Skeletal muscle tissue (tissue), 4 donors: ENCODE measurements around the gene NKTR. TPM values are rescaled to one million over a fixed set of nuclear protein-coding genes. Genes with fewer than 3 reads are reported as not detected.

ENCODE experiments used
- H3K27ac ChIP-seq: one replicate; pipeline ENCODE4 v1.7.0; 2013; ENCODE audit warnings: mild to moderate bottlenecking, low read depth, low read length, inconsistent platforms
- H3K27me3 ChIP-seq, 3 donors: one replicate each; pipeline ENCODE4 v1.7.0; 2013; ENCODE audit warnings: low read length in 3 of 3; ENCODE audit not compliant: control insufficient read depth in 3 of 3, insufficient read depth in 3 of 3
- H3K36me3 ChIP-seq, 3 donors: one replicate each; pipeline ENCODE4 v1.7.0; 2013; ENCODE audit warnings: low read length in 3 of 3; ENCODE audit not compliant: control insufficient read depth in 3 of 3, insufficient read depth in 3 of 3
- H3K4me1 ChIP-seq, 3 donors: one replicate each; pipeline ENCODE4 v1.7.0; 2013; ENCODE audit warnings: low read length in 3 of 3, mild to moderate bottlenecking in 3 of 3; ENCODE audit not compliant: control insufficient read depth in 3 of 3, insufficient read depth in 3 of 3
- H3K4me3 ChIP-seq, 3 donors: one replicate each; pipeline ENCODE4 v1.7.0; 2013; ENCODE audit warnings: low read length in 3 of 3
- H3K9ac ChIP-seq, 3 donors: one replicate each; pipeline ENCODE4 v1.7.0; 2013; ENCODE audit warnings: low read length in 3 of 3, mild to moderate bottlenecking in 3 of 3, moderate library complexity in 2 of 3, low read depth in 1 of 3
- H3K9me3 ChIP-seq, 3 donors: one replicate each; pipeline ENCODE4 v1.7.0; 2013; ENCODE audit warnings: low read length in 3 of 3; ENCODE audit not compliant: control insufficient read depth in 3 of 3
- total RNA-seq: library from RNA; depleted of rRNA; stranded (reverse); fragments of >200 nt; gene quantifications from one replicate; pipeline ENCODE4 v1.2.3, GENCODE V29; 2014
- donor health status: Osteomylitis.

Gene NKTR
- total RNA-seq, 1 donor from 2014 or later, result 119 TPM

DNA sequence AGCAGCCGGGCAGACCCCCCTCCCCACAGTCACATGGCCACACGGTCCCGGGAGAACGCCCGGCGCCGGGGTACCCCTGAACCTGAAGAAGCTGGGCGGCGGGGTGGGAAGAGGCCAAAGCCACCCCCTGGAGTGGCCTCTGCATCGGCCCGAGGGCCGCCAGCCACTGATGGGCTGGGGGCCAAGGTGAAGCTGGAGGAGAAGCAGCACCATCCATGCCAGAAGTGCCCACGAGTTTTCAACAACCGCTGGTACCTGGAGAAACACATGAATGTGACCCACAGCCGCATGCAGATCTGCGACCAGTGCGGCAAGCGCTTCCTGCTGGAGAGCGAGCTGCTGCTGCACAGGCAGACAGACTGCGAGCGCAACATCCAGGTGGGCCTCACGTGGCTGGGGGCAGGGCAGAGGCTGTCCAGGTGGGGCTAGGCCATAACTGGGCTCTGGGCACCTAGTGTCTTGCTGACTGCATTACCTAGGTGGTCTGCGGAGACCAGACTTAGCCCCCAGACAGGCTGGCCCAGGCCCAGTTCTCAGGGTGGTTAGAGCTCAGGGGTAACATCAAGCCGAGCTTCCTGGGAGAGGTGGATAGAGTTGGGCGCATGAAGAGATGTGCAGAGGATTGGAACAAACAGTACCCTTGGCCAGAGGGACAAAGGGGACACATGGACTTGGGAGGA is 59.1 kb downstream of the NKTR start:
- Histone ChIP-seq H3K27ac (peak overlapping the region; percentile 12), H3K4me3 (no peak overlapping the region), H3K9ac (peak overlapping the region in 1 of 3 donors; percentile 64), H3K4me1 (peaks cover 35 to 74% (median 59%) of the 10 kb centered on the region in 3 donors), H3K9me3 (no peaks in the 10 kb centered on the region), H3K27me3 (no peaks in the 10 kb centered on the region), H3K36me3 (peaks cover 15 to 23% (median 16%) of the 10 kb centered on the region in 3 donors)

DNA sequence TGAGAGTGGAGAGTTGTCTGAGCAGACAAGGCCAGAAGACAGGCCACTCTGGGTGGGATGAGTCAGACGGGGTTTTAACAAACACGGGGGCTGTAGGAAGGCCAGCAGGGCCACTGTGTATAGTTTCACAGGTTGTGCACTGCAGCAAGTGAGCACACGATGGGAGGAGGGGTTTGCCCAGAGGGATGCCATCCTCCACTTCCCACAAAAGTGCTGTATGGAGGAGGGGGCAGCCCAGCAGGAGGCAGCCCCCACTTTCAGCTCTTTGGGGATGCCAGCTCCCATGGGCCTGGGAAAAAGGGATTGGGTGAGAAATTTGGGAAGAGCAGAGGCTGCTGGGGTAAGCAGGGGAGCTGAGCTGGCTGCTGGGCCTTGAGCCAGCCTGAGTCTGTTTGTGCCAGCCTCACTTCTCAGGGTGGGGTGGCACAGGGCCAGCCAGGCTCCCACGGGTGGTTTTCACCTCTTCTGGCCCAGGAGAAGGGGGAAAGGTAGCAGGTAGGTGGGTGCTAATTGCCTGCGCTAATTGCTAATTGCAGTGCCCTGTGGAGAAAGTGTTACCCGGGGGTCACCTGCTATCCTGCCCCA is 59.7 kb downstream of the NKTR start:
- Histone ChIP-seq H3K9ac (peak overlapping the region in 1 of 3 donors; percentile 64), H3K27me3 (no peaks in the 10 kb centered on the region), H3K4me3 (no peak overlapping the region), H3K9me3 (no peaks in the 10 kb centered on the region), H3K36me3 (peaks cover 15 to 23% (median 16%) of the 10 kb centered on the region in 3 donors), H3K27ac (peak overlapping the region; percentile 12), H3K4me1 (peaks cover 30 to 74% (median 57%) of the 10 kb centered on the region in 3 donors)

DNA sequence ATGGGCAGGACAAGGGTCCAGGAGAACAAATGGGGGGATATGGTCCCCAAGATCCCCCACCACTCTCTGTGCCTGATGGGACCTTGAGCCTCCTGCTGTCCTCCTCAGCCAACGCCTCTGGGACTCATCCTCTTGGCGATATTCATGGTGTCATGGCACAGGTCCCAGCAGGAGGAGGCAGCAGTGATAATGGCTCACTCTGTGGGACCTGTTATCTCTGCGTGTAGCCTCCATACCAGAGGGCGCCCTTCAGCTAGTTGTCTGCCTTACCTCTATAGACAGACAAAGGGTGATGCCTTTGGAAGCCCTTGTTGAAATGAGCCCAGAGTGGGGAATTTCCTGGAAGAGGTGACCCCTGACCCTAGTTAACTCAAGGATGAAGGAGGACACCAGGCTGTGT is 60.4 kb downstream of the NKTR start:
- H3K36me3 ChIP-seq, result peaks cover 15 to 23% (median 16%) of the 10 kb centered on the region in 3 donors
- H3K9me3 ChIP-seq, result no peaks in the 10 kb centered on the region
- no peaks in the 10 kb centered on the region for H3K27me3 ChIP-seq
- no peak overlapping the region for H3K4me3 ChIP-seq
- no peak overlapping the region for H3K27ac ChIP-seq
- H3K9ac ChIP-seq, result peak overlapping the region in 1 of 3 donors; percentile 40
- H3K4me1 ChIP-seq, result peaks cover 24 to 74% (median 57%) of the 10 kb centered on the region in 3 donors

DNA sequence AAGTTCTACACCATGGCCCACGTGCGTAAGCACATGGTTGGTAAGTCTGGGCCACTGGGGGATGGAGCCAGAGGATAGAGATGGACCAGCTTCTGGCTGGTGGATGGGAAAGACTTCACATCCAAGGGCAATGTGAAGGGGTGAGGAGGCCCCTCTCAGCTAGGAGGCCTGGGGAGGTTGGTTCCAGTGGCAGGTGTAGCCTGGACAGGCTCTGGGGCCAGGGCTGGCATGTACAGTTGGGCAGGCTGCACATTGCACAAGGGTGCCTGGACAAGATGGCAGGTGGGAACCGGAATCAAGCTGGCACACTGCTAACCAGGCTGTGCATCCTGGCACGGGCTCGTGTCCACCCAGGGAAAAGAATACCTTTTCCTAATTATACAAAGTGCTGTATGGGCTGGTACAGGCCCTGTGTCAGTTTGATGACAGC is 61.1 kb downstream of the NKTR start:
- no peaks in the 10 kb centered on the region for H3K9me3 ChIP-seq
- H3K9ac ChIP-seq, result peak overlapping the region in 1 of 3 donors; percentile 40
- H3K4me1 ChIP-seq, result peaks cover 25 to 74% (median 57%) of the 10 kb centered on the region in 3 donors
- H3K36me3 ChIP-seq, result peaks cover 15 to 23% (median 16%) of the 10 kb centered on the region in 3 donors
- no peak overlapping the region for H3K27ac ChIP-seq
- H3K4me3 ChIP-seq, result no peak overlapping the region
- no peaks in the 10 kb centered on the region for H3K27me3 ChIP-seq

DNA sequence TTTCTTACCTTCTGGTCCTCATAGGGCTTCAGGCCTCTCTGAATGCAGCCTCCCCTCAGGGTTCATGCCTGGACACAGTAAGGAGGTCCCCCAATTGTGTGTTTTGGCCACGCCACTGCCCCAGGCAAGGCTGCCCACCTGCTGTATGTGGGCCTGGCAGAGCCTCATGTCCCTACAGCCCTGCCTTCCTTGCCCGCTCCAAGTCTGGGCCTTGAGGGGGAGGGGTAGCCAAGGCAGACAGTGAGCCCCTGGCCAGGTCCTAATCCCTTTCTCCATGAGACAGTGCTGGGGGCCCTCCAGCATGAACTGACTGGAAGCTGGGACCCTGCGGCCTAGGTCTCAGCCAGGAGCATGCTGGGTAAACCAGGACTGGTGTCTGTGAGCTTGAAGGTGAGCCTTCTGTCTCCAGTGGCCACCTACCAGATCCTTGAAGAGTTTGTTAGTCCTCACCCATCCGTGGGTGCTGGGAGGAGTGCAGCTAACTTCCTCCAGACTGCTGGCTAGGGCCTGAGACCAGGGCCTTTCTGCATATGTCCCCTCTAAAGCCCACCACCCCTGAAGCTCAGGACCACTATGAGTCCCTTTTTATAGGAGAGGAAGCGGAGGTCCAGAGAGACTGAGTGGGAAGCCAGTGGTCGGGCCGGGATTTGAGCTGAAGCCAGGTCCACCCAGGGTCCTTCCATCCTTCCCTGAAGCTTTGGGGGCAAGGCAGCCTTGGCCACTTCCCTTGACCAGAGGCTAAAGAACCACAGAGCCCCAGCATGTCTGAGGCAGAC is 61.7 kb downstream of the NKTR start:
- Histone ChIP-seq H3K9ac (peak overlapping the region in 1 of 3 donors; percentile 40), H3K4me3 (no peak overlapping the region), H3K27ac (no peak overlapping the region), H3K4me1 (peaks cover 31 to 74% (median 59%) of the 10 kb centered on the region in 3 donors), H3K36me3 (peaks cover 12 to 23% (median 15%) of the 10 kb centered on the region in 3 donors), H3K27me3 (no peaks in the 10 kb centered on the region), H3K9me3 (no peaks in the 10 kb centered on the region)

DNA sequence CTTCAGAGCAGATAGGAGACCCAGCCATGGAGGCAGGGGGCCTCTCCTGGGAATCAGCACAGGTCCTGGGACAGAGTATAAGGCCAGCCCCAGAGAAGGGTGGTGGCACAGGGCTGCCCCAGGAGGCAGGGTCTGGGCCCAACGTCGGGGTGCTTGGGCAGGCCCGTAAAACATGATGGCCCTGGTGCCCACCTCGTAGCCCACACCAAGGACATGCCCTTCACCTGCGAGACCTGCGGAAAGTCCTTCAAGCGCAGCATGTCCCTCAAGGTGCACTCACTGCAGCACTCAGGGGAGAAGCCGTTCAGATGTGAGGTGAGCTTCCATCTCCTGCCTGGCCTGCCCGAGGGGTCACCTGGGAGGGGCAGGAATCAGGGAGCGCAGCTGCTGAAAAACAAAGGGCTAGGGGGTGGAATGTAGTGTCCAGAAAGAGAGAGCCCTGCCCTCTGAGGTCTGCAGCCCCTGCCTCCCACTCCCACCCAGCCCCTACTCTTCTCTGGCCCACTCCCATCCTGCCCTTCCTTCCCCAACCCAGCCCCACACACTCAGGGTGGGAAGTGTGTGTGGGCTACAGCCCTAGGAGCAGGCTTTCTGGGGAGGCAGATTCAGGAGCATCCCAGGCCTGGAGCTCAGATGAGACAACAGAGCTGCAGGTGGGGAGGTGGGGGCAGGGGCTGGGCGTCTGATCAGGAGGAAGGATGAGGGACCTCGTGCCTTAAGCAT is 62.5 kb downstream of the NKTR start:
- H3K36me3 ChIP-seq, result peaks cover 12 to 23% (median 15%) of the 10 kb centered on the region in 3 donors
- H3K27ac ChIP-seq, result no peak overlapping the region
- no peak overlapping the region for H3K9ac ChIP-seq
- no peak overlapping the region for H3K4me3 ChIP-seq
- no peaks in the 10 kb centered on the region for H3K27me3 ChIP-seq
- no peaks in the 10 kb centered on the region for H3K9me3 ChIP-seq
- H3K4me1 ChIP-seq, result peaks cover 39 to 74% (median 62%) of the 10 kb centered on the region in 3 donors

DNA sequence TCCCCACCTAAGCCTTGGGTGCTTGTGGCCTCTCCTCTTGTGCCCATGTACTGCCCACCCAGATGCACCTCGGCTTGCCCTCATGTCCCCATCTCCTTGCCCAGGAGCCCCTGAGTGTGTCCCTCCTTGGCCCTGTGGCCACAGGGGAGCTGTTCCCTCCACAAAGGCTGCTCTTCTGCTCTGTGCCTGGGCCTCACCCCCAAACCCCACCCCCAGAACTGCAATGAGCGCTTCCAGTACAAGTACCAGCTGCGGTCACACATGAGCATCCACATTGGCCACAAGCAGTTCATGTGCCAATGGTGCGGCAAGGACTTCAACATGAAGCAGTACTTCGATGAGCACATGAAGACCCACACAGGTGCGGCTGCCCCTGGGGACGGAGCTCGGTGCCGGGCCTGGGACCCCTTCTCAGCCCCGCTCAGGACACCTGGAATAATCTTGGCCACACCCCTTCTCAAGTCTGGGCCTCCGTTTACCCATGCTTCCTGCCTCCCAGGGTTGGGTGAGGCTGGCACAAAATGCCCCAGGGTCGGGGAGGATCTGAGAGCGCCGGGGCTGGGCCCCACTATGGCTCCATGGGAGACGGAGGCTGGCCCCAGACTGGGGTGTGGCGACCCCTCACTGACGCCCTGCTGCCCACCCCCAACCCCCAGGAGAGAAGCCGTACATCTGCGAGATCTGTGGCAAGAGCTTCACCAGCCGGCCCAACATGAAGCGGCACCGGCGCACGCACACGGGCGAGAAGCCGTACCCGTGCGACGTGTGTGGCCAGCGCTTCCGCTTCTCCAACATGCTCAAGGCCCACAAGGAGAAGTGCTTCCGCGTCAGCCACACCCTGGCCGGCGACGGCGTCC is 63.3 kb downstream of the NKTR start:
- Histone ChIP-seq H3K27ac (no peak overlapping the region), H3K36me3 (peaks cover 8 to 18% (median 9%) of the 10 kb centered on the region in 3 donors), H3K9ac (no peak overlapping the region), H3K9me3 (no peaks in the 10 kb centered on the region), H3K27me3 (no peaks in the 10 kb centered on the region), H3K4me3 (no peak overlapping the region), H3K4me1 (peaks cover 47 to 74% (median 62%) of the 10 kb centered on the region in 3 donors)

DNA sequence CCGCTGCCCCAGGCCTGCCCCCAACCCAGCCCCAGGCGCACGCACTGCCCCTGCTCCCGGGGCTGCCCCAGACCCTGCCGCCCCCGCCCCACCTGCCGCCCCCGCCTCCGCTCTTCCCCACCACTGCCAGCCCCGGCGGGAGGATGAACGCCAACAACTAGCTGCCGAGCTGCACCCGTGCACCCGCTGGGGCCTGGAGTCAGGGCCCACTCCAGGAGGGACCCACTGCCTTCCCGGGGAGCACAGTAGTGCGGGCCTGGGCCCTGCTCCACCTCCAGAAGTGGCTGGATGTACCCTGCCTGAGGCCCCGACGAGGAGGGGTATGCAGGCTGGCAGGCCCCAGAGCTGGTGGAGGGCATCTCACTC is 63.9 kb downstream of the NKTR start:
- Histone ChIP-seq H3K4me3 (no peak overlapping the region), H3K27ac (no peak overlapping the region), H3K4me1 (peaks cover 47 to 72% (median 61%) of the 10 kb centered on the region in 3 donors)

More for the DNA sequence above, 63.9 kb downstream of the NKTR start:
- no peaks in the 10 kb centered on the region for H3K9me3 ChIP-seq
- H3K27me3 ChIP-seq, result no peaks in the 10 kb centered on the region
- peaks cover 6 to 16% (median 9%) of the 10 kb centered on the region in 3 donors for H3K36me3 ChIP-seq
- H3K9ac ChIP-seq, result no peak overlapping the region
